Measurements from ENCODE around the gene GMEB2.

Gene GMEB2

DNA sequence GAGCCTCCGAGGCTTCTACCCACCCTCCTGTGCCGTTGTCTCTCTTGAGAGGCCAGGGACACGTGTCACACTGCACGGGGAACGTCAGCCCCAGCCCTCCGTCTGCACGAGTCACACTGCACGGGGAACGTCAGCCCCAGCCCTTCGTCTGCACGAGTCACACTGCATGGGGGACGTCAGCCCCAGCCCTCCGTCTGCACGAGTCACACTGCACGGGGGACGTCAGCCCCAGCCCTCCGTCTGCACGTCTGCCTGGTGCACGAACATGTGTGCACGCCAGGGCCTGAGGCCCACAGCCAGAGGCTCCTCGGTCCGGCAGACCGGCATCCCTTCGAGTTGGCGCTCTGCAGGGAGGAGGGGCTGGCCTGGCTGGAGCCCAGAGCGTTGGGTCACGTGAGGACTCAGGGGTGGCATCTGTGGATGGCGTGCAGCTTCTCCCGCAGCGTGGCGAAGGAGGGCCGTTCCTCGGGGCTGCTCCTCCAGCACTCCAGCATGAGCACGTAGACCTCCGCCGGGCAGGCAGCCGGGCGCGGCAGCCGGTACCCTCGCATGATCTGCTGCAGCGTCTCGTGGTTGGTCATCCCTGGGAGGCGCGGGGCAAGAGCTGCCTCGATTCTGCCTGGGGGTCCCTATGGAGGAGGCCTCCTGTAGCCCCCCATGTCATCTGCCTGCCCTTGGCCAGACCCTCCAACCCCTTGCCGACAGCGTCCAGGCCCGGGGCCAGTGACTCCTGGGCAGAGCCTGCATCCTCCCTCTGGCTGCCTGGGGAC, 86.3 kb downstream of the GMEB2 start:
- no peak overlapping the region for H3K27ac ChIP-seq
- no peak for TF ChIP-seq CTCF (IDR thresholded peaks at IDR 0.05)

DNA sequence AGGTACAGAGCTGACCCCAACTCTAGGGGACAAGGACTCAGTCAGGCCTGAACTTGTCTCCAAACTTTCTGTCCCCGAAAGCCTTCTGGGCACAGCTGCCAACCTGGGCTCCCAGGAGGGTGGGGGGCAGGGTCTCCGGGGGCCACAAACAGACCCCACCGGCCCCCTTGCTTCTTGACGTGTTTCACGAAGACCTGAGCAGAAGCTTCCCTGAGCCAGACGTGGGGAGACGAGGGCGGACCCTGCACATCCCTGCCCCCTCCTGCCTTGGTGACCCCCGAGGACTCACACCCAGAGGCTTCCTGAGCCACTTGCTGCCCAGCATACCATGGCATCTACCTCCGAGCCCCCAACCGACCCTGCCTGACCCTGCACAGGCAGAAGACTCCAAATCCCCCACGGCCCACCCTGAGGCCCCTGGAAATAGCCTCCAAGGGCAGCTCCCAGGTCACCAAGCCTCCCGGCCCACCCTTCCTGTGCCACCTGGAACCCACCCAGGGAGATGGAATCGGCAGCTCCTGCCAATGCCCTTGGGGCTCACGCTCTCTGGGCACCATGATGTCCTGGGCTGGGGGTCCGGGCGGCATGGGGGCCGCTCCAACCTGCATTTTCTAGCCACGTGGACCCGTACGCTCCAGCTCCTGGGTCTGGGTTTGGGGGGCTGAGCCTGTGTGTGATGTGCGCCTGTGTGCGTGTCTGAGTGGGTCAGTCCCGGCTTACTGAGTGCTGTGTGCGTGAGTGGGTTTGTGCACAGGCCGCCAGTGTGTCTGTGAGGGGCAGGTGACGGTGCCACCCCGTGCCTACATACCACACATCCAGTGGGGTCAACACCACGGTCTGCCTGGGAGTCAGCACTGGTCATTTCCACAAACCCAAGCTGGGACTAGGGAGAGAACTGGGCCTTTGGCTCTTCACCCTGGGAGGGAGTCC, 87.2 kb downstream of the GMEB2 start:
- TF ChIP-seq ZFX (IDR thresholded peaks at IDR 0.05; ENCODE audit: borderline replicate concordance) (no peak), CTCF (IDR thresholded peaks at IDR 0.05) (no peak)
- peak overlapping the region; percentile 64 for H3K27ac ChIP-seq

DNA sequence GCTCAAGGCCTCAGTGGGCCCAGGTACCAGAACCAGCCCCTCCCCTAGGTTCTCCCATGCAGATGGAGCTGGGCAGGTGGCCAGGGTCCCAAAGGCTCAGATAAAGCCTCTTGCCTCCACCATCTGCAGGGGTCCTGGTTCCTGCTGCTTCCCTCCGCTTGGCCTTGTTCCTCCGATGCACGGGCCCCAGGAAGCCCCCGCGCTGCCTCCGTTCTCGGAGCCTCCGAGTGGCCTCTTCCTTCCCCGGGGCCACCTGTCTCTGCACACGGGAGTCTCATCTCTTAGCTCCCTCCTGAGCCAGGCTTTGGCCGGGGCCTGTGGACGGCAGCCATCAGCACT, 87.8 kb downstream of the GMEB2 start:
- no peak for TF ChIP-seq CTCF (IDR thresholded peaks at IDR 0.05)
- TF ChIP-seq ZFX (IDR thresholded peaks at IDR 0.05; ENCODE audit: borderline replicate concordance), result no peak
- peak overlapping the region; percentile 64 for H3K27ac ChIP-seq

DNA sequence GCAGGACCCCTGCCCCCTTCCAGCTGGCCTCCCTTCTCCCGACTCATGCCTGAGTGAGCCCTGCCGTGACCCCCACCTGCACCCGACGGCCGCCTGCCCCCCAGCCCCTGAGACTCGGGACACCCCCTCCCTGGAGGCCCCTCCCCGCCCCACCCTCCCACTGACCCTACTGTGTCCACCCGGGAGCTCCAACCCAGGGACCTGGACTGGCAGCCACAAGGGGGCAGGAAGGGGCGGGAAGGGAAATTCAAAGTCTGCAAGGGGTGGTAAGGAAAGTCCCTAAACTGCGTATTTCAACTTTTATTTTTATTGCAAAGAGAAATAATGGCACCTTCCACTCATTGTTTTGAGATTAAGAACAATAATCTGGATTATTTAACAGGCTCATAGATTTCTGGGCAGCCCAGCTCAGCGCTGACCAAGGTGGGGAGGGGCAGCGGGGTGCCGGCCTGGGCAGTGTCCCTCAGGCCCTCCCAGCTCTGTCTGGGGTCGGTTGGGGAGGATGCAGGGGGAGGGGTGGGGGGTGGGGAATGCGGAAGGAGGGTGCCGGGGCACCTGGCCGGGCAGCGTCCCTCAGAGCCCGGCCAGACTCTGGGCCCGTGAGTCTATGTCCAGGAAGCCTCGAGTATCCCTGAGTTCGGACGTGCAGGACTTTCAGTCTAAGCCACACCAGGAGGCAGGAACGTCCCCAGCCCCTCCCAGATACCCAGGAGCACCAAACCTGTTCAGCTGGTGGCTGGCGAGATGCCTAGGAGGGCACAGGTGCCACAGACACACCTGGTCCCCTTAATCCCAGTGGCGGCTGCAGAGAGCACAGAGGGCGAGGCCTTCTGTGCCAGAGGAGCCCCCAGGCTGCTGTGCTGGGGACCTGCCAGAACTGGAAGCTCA, 88.5 kb downstream of the GMEB2 start:
- TF ChIP-seq CTCF (IDR thresholded peaks at IDR 0.05), result peak; percentile 53
- TF ChIP-seq ZFX (IDR thresholded peaks at IDR 0.05; ENCODE audit: borderline replicate concordance), result no peak
- H3K27ac ChIP-seq, result peak overlapping the region; percentile 64

Measured in 22Rv1 (cell line).